ENCODE data around the gene ZNF710. TPM values are rescaled to one million over a fixed set of nuclear protein-coding genes. Genes with fewer than 3 reads are reported as not detected.

ZNF710 gene
- polyA plus RNA-seq, 1 donor from 2014 or later, result 10.2 TPM

DNA sequence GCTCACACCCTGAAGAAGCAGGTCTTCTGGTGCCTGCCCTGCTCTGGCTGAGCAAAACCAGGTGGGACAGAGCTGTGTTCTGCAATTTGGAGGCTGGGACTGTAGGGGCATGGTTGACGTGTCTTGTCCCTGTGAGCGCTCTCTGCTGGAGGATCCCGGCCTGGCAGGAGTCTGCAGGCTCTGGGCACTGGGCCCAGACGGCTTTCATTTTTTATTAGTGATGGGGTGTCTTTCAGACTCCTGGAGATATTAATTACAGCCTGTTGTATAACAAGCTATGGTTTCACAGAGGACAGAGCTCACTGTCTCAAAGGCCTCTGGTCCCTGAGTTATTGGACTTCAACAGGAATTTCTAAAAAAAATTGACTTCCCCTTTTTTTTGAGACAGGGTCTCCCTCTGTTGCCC, 29.5 kb upstream of the ZNF710 start:
- no peak for TF ChIP-seq MXI1 (conservative IDR thresholded peaks at IDR 0.05; ENCODE audit: poor library complexity, severe bottlenecking)
- no peak for TF ChIP-seq EP300 (conservative IDR thresholded peaks at IDR 0.05; ENCODE audit: poor library complexity, severe bottlenecking)
- TF ChIP-seq TAF1 (IDR thresholded peaks at IDR 0.05; ENCODE audit: low read depth), result no peak
- TF ChIP-seq, protein P1, sequence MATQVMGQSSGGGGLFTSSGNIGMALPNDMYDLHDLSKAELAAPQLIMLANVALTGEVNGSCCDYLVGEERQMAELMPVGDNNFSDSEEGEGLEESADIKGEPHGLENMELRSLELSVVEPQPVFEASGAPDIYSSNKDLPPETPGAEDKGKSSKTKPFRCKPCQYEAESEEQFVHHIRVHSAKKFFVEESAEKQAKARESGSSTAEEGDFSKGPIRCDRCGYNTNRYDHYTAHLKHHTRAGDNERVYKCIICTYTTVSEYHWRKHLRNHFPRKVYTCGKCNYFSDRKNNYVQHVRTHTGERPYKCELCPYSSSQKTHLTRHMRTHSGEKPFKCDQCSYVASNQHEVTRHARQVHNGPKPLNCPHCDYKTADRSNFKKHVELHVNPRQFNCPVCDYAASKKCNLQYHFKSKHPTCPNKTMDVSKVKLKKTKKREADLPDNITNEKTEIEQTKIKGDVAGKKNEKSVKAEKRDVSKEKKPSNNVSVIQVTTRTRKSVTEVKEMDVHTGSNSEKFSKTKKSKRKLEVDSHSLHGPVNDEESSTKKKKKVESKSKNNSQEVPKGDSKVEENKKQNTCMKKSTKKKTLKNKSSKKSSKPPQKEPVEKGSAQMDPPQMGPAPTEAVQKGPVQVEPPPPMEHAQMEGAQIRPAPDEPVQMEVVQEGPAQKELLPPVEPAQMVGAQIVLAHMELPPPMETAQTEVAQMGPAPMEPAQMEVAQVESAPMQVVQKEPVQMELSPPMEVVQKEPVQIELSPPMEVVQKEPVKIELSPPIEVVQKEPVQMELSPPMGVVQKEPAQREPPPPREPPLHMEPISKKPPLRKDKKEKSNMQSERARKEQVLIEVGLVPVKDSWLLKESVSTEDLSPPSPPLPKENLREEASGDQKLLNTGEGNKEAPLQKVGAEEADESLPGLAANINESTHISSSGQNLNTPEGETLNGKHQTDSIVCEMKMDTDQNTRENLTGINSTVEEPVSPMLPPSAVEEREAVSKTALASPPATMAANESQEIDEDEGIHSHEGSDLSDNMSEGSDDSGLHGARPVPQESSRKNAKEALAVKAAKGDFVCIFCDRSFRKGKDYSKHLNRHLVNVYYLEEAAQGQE (IDR thresholded peaks at IDR 0.05; ENCODE audit: borderline replicate concordance), result no peak
- TF ChIP-seq EZH2 (IDR thresholded peaks at IDR 0.05; ENCODE audit: borderline replicate concordance, insufficient read depth, low read length, poor library complexity, severe bottlenecking), result no peak
- no peak for TF ChIP-seq SMC3 (conservative IDR thresholded peaks at IDR 0.05; ENCODE audit: poor library complexity)
- TF ChIP-seq, protein P2, sequence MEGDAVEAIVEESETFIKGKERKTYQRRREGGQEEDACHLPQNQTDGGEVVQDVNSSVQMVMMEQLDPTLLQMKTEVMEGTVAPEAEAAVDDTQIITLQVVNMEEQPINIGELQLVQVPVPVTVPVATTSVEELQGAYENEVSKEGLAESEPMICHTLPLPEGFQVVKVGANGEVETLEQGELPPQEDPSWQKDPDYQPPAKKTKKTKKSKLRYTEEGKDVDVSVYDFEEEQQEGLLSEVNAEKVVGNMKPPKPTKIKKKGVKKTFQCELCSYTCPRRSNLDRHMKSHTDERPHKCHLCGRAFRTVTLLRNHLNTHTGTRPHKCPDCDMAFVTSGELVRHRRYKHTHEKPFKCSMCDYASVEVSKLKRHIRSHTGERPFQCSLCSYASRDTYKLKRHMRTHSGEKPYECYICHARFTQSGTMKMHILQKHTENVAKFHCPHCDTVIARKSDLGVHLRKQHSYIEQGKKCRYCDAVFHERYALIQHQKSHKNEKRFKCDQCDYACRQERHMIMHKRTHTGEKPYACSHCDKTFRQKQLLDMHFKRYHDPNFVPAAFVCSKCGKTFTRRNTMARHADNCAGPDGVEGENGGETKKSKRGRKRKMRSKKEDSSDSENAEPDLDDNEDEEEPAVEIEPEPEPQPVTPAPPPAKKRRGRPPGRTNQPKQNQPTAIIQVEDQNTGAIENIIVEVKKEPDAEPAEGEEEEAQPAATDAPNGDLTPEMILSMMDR (IDR thresholded peaks at IDR 0.05; ENCODE audit: poor library complexity, severe bottlenecking), result no peak
- no peak for TF ChIP-seq RAD21 (conservative IDR thresholded peaks at IDR 0.05)
- TF ChIP-seq POLR2AphosphoS5 (IDR thresholded peaks at IDR 0.05), result no peak
- H3K27ac ChIP-seq (ENCODE audit: low read length), result no peak overlapping the region
- H2AFZ ChIP-seq (ENCODE audit: low read depth, low read length), result no peak overlapping the region

DNA sequence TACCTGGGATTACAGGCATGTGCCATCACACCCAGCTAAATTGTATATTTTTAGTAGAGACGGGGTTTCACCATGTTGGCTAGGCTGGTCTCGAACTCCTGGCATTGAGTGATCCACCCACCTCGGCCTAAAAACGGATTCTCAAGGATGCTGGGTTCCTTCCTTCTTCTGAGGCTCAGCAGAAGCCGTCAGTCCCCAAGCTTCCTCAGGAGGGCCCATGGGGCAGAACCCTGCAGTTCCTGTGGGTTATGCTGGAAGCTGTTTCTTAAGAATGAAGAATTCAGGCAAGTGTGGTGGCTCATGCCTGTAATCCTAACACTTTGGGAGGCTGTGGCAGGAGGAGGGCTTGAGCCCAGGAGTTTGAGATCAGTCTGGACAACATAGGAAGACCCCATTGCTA, 29.0 kb upstream of the ZNF710 start:
- H3K27ac ChIP-seq (ENCODE audit: low read length), result no peak overlapping the region
- no peak overlapping the region for H3K4me2 ChIP-seq (ENCODE audit: low read length)
- no peaks in the 10 kb centered on the region for H3F3A ChIP-seq (ENCODE audit: insufficient read depth, low read length, poor library complexity, severe bottlenecking)
- H4K20me1 ChIP-seq (ENCODE audit: insufficient read depth), result no peaks in the 10 kb centered on the region
- no peaks in the 10 kb centered on the region for H3K79me2 ChIP-seq (replicated peaks; ENCODE audit: insufficient read depth, low read length)
- no peak overlapping the region for H2AFZ ChIP-seq (ENCODE audit: low read depth, low read length)
- H3K9me3 ChIP-seq (ENCODE audit: low read length), result no peaks in the 10 kb centered on the region
- no peak overlapping the region for H3K9ac ChIP-seq (ENCODE audit: low read length)
- no peaks in the 10 kb centered on the region for H3K36me3 ChIP-seq (ENCODE audit: insufficient read depth, low read length)
- no peak for TF ChIP-seq EP300 (conservative IDR thresholded peaks at IDR 0.05; ENCODE audit: poor library complexity, severe bottlenecking)
- TF ChIP-seq, protein P2 (IDR thresholded peaks at IDR 0.05; ENCODE audit: poor library complexity, severe bottlenecking), result no peak
- TF ChIP-seq RAD21 (conservative IDR thresholded peaks at IDR 0.05), result no peak
- TF ChIP-seq SMC3 (conservative IDR thresholded peaks at IDR 0.05; ENCODE audit: poor library complexity), result no peak
- TF ChIP-seq, protein P1 (IDR thresholded peaks at IDR 0.05; ENCODE audit: borderline replicate concordance), result no peak
- TF ChIP-seq POLR2AphosphoS5 (IDR thresholded peaks at IDR 0.05), result no peak
- TF ChIP-seq TAF1 (IDR thresholded peaks at IDR 0.05; ENCODE audit: low read depth), result no peak
- no peak for TF ChIP-seq MXI1 (conservative IDR thresholded peaks at IDR 0.05; ENCODE audit: poor library complexity, severe bottlenecking)
- no peak for TF ChIP-seq EZH2 (IDR thresholded peaks at IDR 0.05; ENCODE audit: borderline replicate concordance, insufficient read depth, low read length, poor library complexity, severe bottlenecking)
- H3K4me3 ChIP-seq (ENCODE audit: low read length), result no peak overlapping the region
- H3K9me2 ChIP-seq (ENCODE audit: insufficient read depth, low read length), result no peaks in the 10 kb centered on the region
- H3K27me3 ChIP-seq (ENCODE audit: insufficient read depth, low read depth, low read length), result no peaks in the 10 kb centered on the region

More for the DNA sequence above, 29.5 kb upstream of the ZNF710 start:
- Histone ChIP-seq H4K20me1 (ENCODE audit: insufficient read depth) (no peaks in the 10 kb centered on the region), H3K79me2 (replicated peaks; ENCODE audit: insufficient read depth, low read length) (no peaks in the 10 kb centered on the region), H3K4me3 (ENCODE audit: low read length) (no peak overlapping the region), H3K27me3 (ENCODE audit: insufficient read depth, low read depth, low read length) (no peaks in the 10 kb centered on the region), H3K9me2 (ENCODE audit: insufficient read depth, low read length) (no peaks in the 10 kb centered on the region), H3K36me3 (ENCODE audit: insufficient read depth, low read length) (no peaks in the 10 kb centered on the region), H3K9ac (ENCODE audit: low read length) (no peak overlapping the region), H3K4me2 (ENCODE audit: low read length) (no peak overlapping the region), H3K9me3 (ENCODE audit: low read length) (no peaks in the 10 kb centered on the region), H3F3A (ENCODE audit: insufficient read depth, low read length, poor library complexity, severe bottlenecking) (no peaks in the 10 kb centered on the region)

All from neural cell (in vitro differentiated cells).